Mucosa of rectum (tissue), 2 donors: ENCODE measurements around the gene SEMA7A.

ENCODE experiments used
- H3K27ac ChIP-seq, 2 donors: one replicate each; pipeline ENCODE4 v1.7.0; 2013; ENCODE audit warnings: inconsistent platforms in 2 of 2, low read depth in 2 of 2, low read length in 2 of 2
- H3K27me3 ChIP-seq, 2 donors: one replicate each; pipeline ENCODE4 v1.7.0; 2013; ENCODE audit warnings: low read length in 2 of 2; ENCODE audit not compliant: control insufficient read depth in 2 of 2, insufficient read depth in 2 of 2
- H3K36me3 ChIP-seq, 2 donors: one replicate each; pipeline ENCODE4 v1.7.0; 2013; ENCODE audit warnings: low read length in 2 of 2; ENCODE audit not compliant: control insufficient read depth in 2 of 2, insufficient read depth in 2 of 2
- H3K4me1 ChIP-seq, 2 donors: one replicate each; pipeline ENCODE4 v1.7.0; 2013; ENCODE audit warnings: low read length in 2 of 2, mild to moderate bottlenecking in 1 of 2; ENCODE audit not compliant: control insufficient read depth in 2 of 2, insufficient read depth in 2 of 2
- H3K4me3 ChIP-seq, 2 donors: one replicate each; pipeline ENCODE4 v1.7.0; 2013; ENCODE audit warnings: low read length in 2 of 2
- H3K9ac ChIP-seq, 2 donors: one replicate each; pipeline ENCODE4 v1.7.0; 2013; ENCODE audit warnings: low read length in 2 of 2, low read depth in 1 of 2, mild to moderate bottlenecking in 1 of 2
- H3K9me3 ChIP-seq, 2 donors: one replicate each; pipeline ENCODE4 v1.7.0; 2013; ENCODE audit warnings: low read length in 2 of 2; ENCODE audit not compliant: control insufficient read depth in 2 of 2
- donor health status: healthy.
- donor health status: Normal muscosa, but diverticular disease.

The SEMA7A gene

GRCh38 chr15:74400313-74400860, 33.4 kb downstream of the SEMA7A start:
- Histone ChIP-seq H3K36me3 (no peaks in the 10 kb centered on the region), H3K4me1 (peaks cover 5 to 23% of the 10 kb centered on the region in 2 donors), H3K9ac (no peak overlapping the region), H3K4me3 (no peak overlapping the region), H3K9me3 (no peaks in the 10 kb centered on the region), H3K27me3 (no peaks in the 10 kb centered on the region), H3K27ac (peak overlapping the region in 1 of 2 donors; percentile 48)

- H3K27me3 ChIP-seq = no peaks in the 10 kb centered on the region
- no peak overlapping the region for H3K4me3 ChIP-seq
- H3K9ac ChIP-seq = no peak overlapping the region
- peak overlapping the region in 1 of 2 donors; percentile 48 for H3K27ac ChIP-seq
- H3K36me3 ChIP-seq = no peaks in the 10 kb centered on the region
- no peaks in the 10 kb centered on the region for H3K9me3 ChIP-seq
- peaks cover 5 to 23% of the 10 kb centered on the region in 2 donors for H3K4me1 ChIP-seq
Measured at GRCh38 chr15:74399511-74400312, 34.0 kb downstream of the SEMA7A start.

DNA sequence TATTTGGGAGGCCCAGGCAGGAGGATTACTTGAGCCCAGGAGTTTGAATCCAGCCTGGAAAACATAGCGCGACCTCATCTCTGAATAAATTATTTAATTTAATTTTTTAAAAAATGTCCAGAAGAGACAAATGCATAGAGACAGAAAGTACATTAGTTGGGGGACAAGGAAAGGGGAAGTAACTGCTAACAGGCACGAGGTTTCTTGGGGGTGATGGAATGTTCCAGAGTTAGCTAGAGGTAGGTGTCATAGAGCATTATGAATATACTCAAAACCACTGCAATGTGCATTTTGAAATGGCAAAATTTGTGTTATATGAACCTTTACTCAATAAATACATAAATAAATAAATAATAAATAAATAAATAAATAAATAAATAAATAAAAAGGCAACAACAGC, 34.7 kb downstream of the SEMA7A start:
- no peak overlapping the region for H3K4me3 ChIP-seq
- peaks cover 5 to 23% of the 10 kb centered on the region in 2 donors for H3K4me1 ChIP-seq

DNA sequence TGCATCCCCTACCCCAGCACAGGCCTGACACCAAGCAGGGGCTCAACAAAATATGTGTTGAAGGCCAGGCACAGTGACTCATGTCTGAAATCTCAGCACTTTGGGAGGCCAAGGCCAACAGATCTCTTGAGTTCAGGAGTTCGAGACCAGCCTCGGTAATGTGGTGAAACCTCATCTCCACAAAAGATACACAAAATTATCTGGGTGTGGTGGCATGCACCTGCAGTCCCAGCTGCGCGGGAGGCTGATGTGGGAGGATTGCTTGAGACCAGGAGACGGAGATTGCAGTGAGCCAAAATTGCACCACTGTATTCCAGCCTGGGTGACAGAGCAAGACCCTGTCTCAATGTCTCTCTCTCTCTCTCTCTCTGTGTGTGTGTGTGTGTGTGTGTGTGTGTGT, 35.6 kb downstream of the SEMA7A start:
- Histone ChIP-seq H3K4me1 (peaks cover 0 to 19% of the 10 kb centered on the region in 2 donors), H3K9ac (no peak overlapping the region), H3K36me3 (no peaks in the 10 kb centered on the region), H3K9me3 (no peaks in the 10 kb centered on the region), H3K4me3 (no peak overlapping the region), H3K27me3 (no peaks in the 10 kb centered on the region), H3K27ac (peak overlapping the region in 1 of 2 donors; percentile 32)

More for the DNA sequence above, 34.7 kb downstream of the SEMA7A start:
- Histone ChIP-seq H3K9ac (no peak overlapping the region), H3K27me3 (no peaks in the 10 kb centered on the region), H3K36me3 (no peaks in the 10 kb centered on the region), H3K27ac (no peak overlapping the region), H3K9me3 (no peaks in the 10 kb centered on the region)

DNA sequence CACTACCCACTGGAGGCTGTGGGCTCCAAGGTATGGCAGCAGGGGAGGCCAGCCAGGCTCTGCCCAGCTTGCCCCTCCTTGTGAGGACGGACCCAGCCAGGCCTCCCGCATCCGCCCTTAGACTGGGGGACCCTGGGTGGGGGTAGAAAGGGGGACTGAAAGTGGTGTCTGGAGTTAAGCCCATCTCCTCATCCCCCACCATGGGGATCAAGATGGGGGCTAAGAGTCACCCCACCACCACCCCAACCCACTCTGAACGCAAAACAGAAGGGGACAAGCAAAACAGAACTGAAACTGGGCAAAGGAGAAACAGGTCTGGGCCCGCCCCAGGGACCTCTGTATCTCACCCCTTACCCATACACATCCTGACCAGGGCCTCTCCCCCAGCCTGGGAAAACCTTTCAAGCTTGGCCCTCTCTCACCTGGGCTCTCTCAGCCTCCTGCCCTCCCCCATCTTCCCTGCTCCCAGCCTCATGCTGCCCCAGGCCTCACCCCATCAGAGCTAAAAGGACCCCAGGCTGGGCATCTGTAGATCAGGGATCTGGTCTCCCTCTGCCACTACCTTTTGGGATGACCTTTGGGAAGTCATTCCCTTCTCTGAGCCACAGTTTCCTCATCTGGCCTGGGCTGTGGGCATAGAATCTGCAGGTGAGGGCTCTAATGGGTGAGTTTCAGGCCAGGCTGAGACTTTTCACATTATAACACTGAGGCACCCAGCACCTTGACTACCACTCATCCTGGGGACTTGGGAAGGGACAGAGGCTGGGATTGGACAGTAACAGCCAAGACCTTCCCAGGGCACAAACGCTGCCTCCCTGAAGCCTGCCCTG, 36.3 kb downstream of the SEMA7A start:
- H3K36me3 ChIP-seq = no peaks in the 10 kb centered on the region
- peaks cover 0 to 13% of the 10 kb centered on the region in 2 donors for H3K4me1 ChIP-seq
- H3K9ac ChIP-seq = no peak overlapping the region
- peak overlapping the region in 1 of 2 donors; percentile 49 for H3K27ac ChIP-seq
- no peaks in the 10 kb centered on the region for H3K27me3 ChIP-seq
- H3K9me3 ChIP-seq = no peaks in the 10 kb centered on the region
- no peak overlapping the region for H3K4me3 ChIP-seq

DNA sequence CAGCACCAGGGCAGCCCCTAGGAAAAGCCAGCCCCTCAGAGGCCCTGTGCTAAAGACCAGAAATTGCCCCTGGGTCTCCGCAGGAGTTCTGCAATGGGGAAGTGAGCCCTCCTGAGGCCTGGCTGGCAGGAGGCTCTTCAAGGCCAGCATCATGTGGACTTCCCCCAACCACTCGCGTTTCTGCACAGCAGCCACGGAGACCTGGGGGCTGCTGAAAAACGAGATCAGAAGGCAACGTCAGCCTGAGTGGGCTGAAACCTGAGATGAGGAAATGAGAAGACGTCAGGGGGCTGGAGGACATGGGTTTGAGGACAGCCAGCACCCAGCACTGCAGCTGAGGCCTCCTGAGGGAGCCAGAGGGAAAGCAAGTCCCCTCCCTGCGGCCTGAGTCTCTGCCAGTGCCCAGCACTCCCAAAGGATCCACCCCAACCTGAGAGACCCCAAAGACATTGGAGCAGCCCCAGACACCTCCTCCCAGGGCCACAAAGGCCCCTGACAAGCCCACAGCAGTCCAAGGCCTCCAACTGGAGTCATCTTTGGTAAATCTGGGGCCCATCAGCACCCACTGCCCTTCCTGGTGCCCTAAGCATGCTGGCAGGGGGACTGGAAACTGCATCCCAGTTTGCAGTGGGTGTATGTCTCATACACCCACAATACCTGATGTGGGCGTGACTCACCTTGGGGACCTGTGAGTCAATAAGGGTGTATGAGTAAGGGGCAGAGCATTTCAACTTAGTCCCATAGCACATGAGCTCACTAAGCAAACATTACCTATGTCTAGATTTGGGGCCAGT, 37.1 kb downstream of the SEMA7A start:
- H3K9ac ChIP-seq = no peak overlapping the region

DNA sequence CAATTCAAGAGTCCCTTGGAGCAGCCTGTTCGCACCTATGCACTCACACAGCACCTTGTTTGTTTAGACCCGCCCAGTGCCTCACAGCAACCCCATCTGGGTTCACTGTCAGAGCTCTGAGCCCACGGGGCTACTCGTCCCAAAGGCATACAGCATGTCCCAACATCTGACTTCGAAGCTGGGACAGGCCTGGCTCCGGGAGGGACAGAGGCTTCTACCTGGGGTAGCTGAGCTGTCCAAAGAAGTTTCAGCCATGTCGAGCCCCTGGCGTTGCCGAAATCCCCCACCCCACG, 37.7 kb downstream of the SEMA7A start:
- peaks cover 0 to 4% of the 10 kb centered on the region in 2 donors for H3K4me1 ChIP-seq
- H3K36me3 ChIP-seq = no peaks in the 10 kb centered on the region
- peak overlapping the region in 1 of 2 donors; percentile 49 for H3K27ac ChIP-seq
- H3K27me3 ChIP-seq = no peaks in the 10 kb centered on the region
- no peak overlapping the region for H3K9ac ChIP-seq
- no peaks in the 10 kb centered on the region for H3K9me3 ChIP-seq
- H3K4me3 ChIP-seq = no peak overlapping the region

More for the DNA sequence above, 37.1 kb downstream of the SEMA7A start:
- no peaks in the 10 kb centered on the region for H3K9me3 ChIP-seq
- peaks cover 0 to 9% of the 10 kb centered on the region in 2 donors for H3K4me1 ChIP-seq
- no peaks in the 10 kb centered on the region for H3K27me3 ChIP-seq
- H3K36me3 ChIP-seq = no peaks in the 10 kb centered on the region
- H3K27ac ChIP-seq = peak overlapping the region in 1 of 2 donors; percentile 49
- H3K4me3 ChIP-seq = no peak overlapping the region

- Histone ChIP-seq H3K36me3 (no peaks in the 10 kb centered on the region), H3K9me3 (no peaks in the 10 kb centered on the region), H3K4me1 (peaks cover 0 to 3% of the 10 kb centered on the region in 2 donors), H3K27me3 (no peaks in the 10 kb centered on the region), H3K27ac (no peak overlapping the region), H3K4me3 (no peak overlapping the region), H3K9ac (no peak overlapping the region)
Measured at GRCh38 chr15:74395319-74396145, 38.2 kb downstream of the SEMA7A start.

GRCh38 chr15:74394090-74394846, 39.5 kb downstream of the SEMA7A start:
- peaks cover 0 to 3% of the 10 kb centered on the region in 2 donors for H3K4me1 ChIP-seq
- H3K27me3 ChIP-seq = no peaks in the 10 kb centered on the region
- H3K9me3 ChIP-seq = no peaks in the 10 kb centered on the region
- no peaks in the 10 kb centered on the region for H3K36me3 ChIP-seq
- H3K27ac ChIP-seq = no peak overlapping the region
- H3K4me3 ChIP-seq = no peak overlapping the region
- no peak overlapping the region for H3K9ac ChIP-seq
